Neural progenitor cell (in vitro differentiated cells): Measurements from ENCODE around the gene MRPL18. TPM values are rescaled to one million over a fixed set of nuclear protein-coding genes. Genes with fewer than 3 reads are reported as not detected.
A peak's percentile ranks its signal among the peaks of the same experiment; 100 is the strongest.

Experiments used
- DNase-seq: peaks from one replicate; pipeline ENCODE4 v3.0.0-alpha.2; 2016; ENCODE audit warnings: low spot score
- H2AFZ ChIP-seq: fragments of 200-600 bp; sonication (generic); replicated peaks from 2 replicates; pipeline ENCODE4 v1.6.1; 2016; ENCODE audit warnings: antibody characterized with exemption
- H3F3A ChIP-seq: fragments of 200-600 bp; sonication (generic); 2 replicates; pipeline ENCODE4 v1.6.1; 2016; ENCODE audit warnings: antibody characterized with exemption, low read depth
- H3K27ac ChIP-seq: fragments of 200-600 bp; sonication (generic); 2 replicates; pipeline ENCODE4 v1.5.1; 2016; ENCODE audit warnings: mild to moderate bottlenecking
- H3K27me3 ChIP-seq: fragments of 200-600 bp; sonication (generic); 2 replicates; pipeline ENCODE4 v1.6.1; 2016; ENCODE audit warnings: mild to moderate bottlenecking, moderate library complexity
- H3K36me3 ChIP-seq: fragments of 200-600 bp; sonication (generic); 2 replicates; pipeline ENCODE4 v1.5.1; 2016
- H3K4me1 ChIP-seq: fragments of 200-600 bp; sonication (generic); 2 replicates; pipeline ENCODE4 v1.6.1; 2016; ENCODE audit warnings: mixed run types
- H3K4me2 ChIP-seq: fragments of 200-600 bp; sonication (generic); 2 replicates; pipeline ENCODE4 v1.6.1; 2016
- H3K4me3 ChIP-seq: fragments of 200-600 bp; sonication (generic); 2 replicates; pipeline ENCODE4 v1.5.1; 2016
- H3K79me2 ChIP-seq: fragments of 200-600 bp; sonication (generic); 2 replicates; pipeline ENCODE4 v1.6.1; 2016; ENCODE audit warnings: low read depth
- H3K9ac ChIP-seq: fragments of 200-600 bp; sonication (generic); 2 replicates; pipeline ENCODE4 v1.6.1; 2016
- H3K9me3 ChIP-seq: fragments of 200-600 bp; sonication (generic); 2 replicates; pipeline ENCODE4 v1.5.1; 2016; ENCODE audit warnings: low read depth
- H4K20me1 ChIP-seq: fragments of 200-600 bp; sonication (generic); 2 replicates; pipeline ENCODE4 v1.6.1; 2016; ENCODE audit warnings: low read depth
- H3K27ac Mint-ChIP-seq: 3 replicates; pipeline ENCODE4 v1.8.0; 2021; ENCODE audit warnings: mixed read lengths
- H3K27me3 Mint-ChIP-seq: 2 replicates; pipeline ENCODE4 v1.8.0; 2022; ENCODE audit warnings: low read depth, mild to moderate bottlenecking, inconsistent platforms, moderate library complexity, mixed read lengths; ENCODE audit not compliant: insufficient read depth
- H3K36me3 Mint-ChIP-seq: 3 replicates; pipeline ENCODE4 v1.8.0; 2021; ENCODE audit warnings: mixed read lengths
- H3K4me1 Mint-ChIP-seq: 3 replicates; pipeline ENCODE4 v1.8.0; 2021; ENCODE audit warnings: mixed read lengths
- H3K4me3 Mint-ChIP-seq: 3 replicates; pipeline ENCODE4 v1.8.0; 2021; ENCODE audit warnings: mild to moderate bottlenecking, moderate library complexity, mixed read lengths
- H3K9me3 Mint-ChIP-seq: 3 replicates; pipeline ENCODE4 v1.8.0; 2020; ENCODE audit warnings: mixed read lengths
- EZH2 ChIP-seq: fragments of 200-600 bp; sonication (generic); IDR thresholded peaks from 2 replicates; pipeline ENCODE4 v1.6.1; 2017; ENCODE audit warnings: antibody characterized with exemption, mild to moderate bottlenecking, moderate library complexity
- EZH2phosphoT487 ChIP-seq: fragments of 200-600 bp; sonication (generic); IDR thresholded peaks from 2 replicates; pipeline ENCODE4 v1.6.1; 2017; ENCODE audit warnings: antibody characterized with exemption
- total RNA-seq: library from RNA; depleted of rRNA; stranded (reverse); fragments of >200 nt; gene quantifications from 2 replicates; pipeline ENCODE4 v1.2.3, GENCODE V29; 2015; ENCODE audit warnings: low replicate concordance
- TF ChIP-seq, protein P1 (sequence below): fragments of 200-600 bp; sonication (generic); IDR thresholded peaks from 2 replicates; pipeline ENCODE4 v1.5.1; 2017; ENCODE audit warnings: antibody characterized with exemption, mild to moderate bottlenecking

Gene MRPL18
- total RNA-seq, 1 donor from 2014 or later: 69.1 TPM

DNA sequence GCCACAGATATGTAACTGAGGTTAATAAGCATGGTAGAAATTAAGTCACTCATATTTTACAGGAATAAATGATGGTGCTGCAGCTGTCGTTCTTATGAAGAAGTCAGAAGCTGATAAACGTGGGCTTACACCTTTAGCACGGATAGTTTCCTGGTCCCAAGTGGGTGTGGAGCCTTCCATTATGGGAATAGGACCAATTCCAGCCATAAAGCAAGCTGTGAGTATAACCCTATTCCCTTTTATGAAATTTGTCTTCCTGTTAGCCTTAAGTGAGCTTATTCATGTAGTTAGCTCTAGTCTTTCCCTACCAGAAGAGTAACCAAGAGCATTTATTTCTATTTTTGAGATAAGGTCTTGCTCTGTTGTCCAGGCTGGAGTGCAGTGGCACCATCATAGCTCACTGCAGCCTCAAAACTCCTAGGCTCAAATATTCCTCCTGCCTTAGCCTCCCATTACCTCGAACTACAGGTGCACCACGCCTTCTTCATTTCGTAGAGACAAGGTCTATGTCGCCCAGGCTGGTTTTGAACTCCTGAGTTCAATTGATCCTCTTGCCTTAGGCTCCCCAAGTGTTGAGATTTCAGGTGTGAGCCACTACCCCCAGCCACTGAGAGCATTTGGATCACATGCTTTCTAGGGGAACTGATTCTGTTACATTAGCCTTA lies 12.9 kb upstream of the MRPL18 start:
- TF ChIP-seq EZH2: no peak
- TF ChIP-seq, protein P1, sequence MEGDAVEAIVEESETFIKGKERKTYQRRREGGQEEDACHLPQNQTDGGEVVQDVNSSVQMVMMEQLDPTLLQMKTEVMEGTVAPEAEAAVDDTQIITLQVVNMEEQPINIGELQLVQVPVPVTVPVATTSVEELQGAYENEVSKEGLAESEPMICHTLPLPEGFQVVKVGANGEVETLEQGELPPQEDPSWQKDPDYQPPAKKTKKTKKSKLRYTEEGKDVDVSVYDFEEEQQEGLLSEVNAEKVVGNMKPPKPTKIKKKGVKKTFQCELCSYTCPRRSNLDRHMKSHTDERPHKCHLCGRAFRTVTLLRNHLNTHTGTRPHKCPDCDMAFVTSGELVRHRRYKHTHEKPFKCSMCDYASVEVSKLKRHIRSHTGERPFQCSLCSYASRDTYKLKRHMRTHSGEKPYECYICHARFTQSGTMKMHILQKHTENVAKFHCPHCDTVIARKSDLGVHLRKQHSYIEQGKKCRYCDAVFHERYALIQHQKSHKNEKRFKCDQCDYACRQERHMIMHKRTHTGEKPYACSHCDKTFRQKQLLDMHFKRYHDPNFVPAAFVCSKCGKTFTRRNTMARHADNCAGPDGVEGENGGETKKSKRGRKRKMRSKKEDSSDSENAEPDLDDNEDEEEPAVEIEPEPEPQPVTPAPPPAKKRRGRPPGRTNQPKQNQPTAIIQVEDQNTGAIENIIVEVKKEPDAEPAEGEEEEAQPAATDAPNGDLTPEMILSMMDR: no peak
- TF ChIP-seq EZH2phosphoT487: no peak
- H3K4me3 Mint-ChIP-seq: no peak overlapping the region
- H3K9me3 ChIP-seq: no peaks in the 10 kb centered on the region
- no peaks in the 10 kb centered on the region for H3K4me1 ChIP-seq
- H3K9ac ChIP-seq: no peak overlapping the region
- H3K27ac ChIP-seq: no peak overlapping the region
- no peak overlapping the region for H3K27ac Mint-ChIP-seq
- no peaks in the 10 kb centered on the region for H3K4me1 Mint-ChIP-seq
- no peaks in the 10 kb centered on the region for H3K9me3 Mint-ChIP-seq
- H3K79me2 ChIP-seq: peaks cover 20% of the 10 kb centered on the region
- H3K36me3 Mint-ChIP-seq: peaks cover 39% of the 10 kb centered on the region
- H3F3A ChIP-seq: peaks cover 71% of the 10 kb centered on the region
- no peak overlapping the region for H3K4me2 ChIP-seq
- H3K4me3 ChIP-seq: no peak overlapping the region
- peaks cover 20% of the 10 kb centered on the region for H4K20me1 ChIP-seq
- H3K27me3 Mint-ChIP-seq: peaks cover 4% of the 10 kb centered on the region
- peaks cover 25% of the 10 kb centered on the region for H3K36me3 ChIP-seq
- H3K27me3 ChIP-seq: no peaks in the 10 kb centered on the region
- DNase-seq: no peak
- H2AFZ ChIP-seq: no peak overlapping the region

DNA sequence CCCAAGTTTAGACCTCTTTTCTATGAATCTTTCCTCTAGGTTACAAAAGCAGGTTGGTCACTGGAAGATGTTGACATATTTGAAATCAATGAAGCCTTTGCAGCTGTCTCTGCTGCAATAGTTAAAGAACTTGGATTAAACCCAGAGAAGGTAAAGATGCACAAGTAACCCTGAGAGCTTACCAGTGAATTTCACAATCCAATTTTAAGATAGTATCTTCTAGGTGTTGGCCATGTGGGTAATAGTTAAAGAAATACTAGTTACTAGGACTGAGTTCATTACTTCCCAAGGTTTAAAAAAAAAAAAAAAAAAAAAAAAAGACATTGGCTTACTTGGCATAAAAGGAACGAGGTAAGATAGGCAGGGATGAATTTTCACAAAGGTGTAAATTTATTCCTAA lies 12.1 kb upstream of the MRPL18 start:
- H2AFZ ChIP-seq: no peak overlapping the region
- peaks cover 4% of the 10 kb centered on the region for H3K27me3 Mint-ChIP-seq
- H3K9me3 ChIP-seq: no peaks in the 10 kb centered on the region
- no peaks in the 10 kb centered on the region for H3K27me3 ChIP-seq
- TF ChIP-seq EZH2phosphoT487: no peak
- TF ChIP-seq, protein P1: no peak
- no peak for TF ChIP-seq EZH2
- no peak for DNase-seq
- peaks cover 27% of the 10 kb centered on the region for H4K20me1 ChIP-seq
- no peak overlapping the region for H3K4me2 ChIP-seq
- H3K27ac Mint-ChIP-seq: no peak overlapping the region
- H3K36me3 ChIP-seq: peaks cover 22% of the 10 kb centered on the region
- no peak overlapping the region for H3K4me3 ChIP-seq
- H3K4me1 Mint-ChIP-seq: peaks cover 7% of the 10 kb centered on the region
- H3K4me3 Mint-ChIP-seq: no peak overlapping the region
- peak overlapping the region; percentile 25 for H3K27ac ChIP-seq
- peaks cover 46% of the 10 kb centered on the region for H3K36me3 Mint-ChIP-seq
- H3F3A ChIP-seq: peaks cover 75% of the 10 kb centered on the region
- no peaks in the 10 kb centered on the region for H3K9me3 Mint-ChIP-seq
- H3K79me2 ChIP-seq: peaks cover 28% of the 10 kb centered on the region
- no peak overlapping the region for H3K9ac ChIP-seq
- H3K4me1 ChIP-seq: no peaks in the 10 kb centered on the region

DNA sequence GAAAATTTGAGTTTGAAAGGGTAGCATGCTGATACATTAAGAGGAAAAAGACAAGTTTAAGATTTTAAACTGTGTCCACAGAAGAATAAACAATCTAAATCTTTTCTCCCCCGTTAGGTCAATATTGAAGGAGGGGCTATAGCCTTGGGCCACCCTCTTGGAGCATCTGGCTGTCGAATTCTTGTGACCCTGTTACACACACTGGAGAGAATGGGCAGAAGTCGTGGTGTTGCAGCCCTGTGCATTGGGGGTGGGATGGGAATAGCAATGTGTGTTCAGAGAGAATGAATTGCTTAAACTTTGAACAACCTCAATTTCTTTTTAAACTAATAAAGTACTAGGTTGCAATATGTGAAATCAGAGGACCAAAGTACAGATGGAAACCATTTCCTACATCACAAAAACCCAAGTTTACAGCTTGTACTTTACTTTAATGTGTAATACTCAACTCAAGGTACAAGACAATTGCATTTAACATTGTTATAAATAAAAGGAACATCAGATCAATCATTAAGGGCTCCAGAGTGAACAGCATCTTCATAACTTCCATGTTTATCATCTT lies 11.6 kb upstream of the MRPL18 start:
- H3K27me3 Mint-ChIP-seq: peaks cover 4% of the 10 kb centered on the region
- no peak overlapping the region for H3K4me3 Mint-ChIP-seq
- H3K36me3 Mint-ChIP-seq: peaks cover 47% of the 10 kb centered on the region
- no peaks in the 10 kb centered on the region for H3K9me3 Mint-ChIP-seq
- H3K27ac Mint-ChIP-seq: no peak overlapping the region
- H3K27ac ChIP-seq: peak overlapping the region; percentile 25
- H3K4me1 Mint-ChIP-seq: peaks cover 7% of the 10 kb centered on the region
- no peaks in the 10 kb centered on the region for H3K9me3 ChIP-seq
- TF ChIP-seq EZH2: no peak
- TF ChIP-seq, protein P1: no peak
- TF ChIP-seq EZH2phosphoT487: no peak
- peaks cover 33% of the 10 kb centered on the region for H3K79me2 ChIP-seq
- H2AFZ ChIP-seq: no peak overlapping the region
- H4K20me1 ChIP-seq: peaks cover 32% of the 10 kb centered on the region
- H3K27me3 ChIP-seq: no peaks in the 10 kb centered on the region
- H3K4me2 ChIP-seq: no peak overlapping the region
- H3K9ac ChIP-seq: no peak overlapping the region
- no peaks in the 10 kb centered on the region for H3K4me1 ChIP-seq
- peaks cover 75% of the 10 kb centered on the region for H3F3A ChIP-seq
- no peak overlapping the region for H3K4me3 ChIP-seq
- peaks cover 22% of the 10 kb centered on the region for H3K36me3 ChIP-seq
- DNase-seq: no peak
